ENCODE results near the gene TNP1. TPM values are rescaled to one million over a fixed set of nuclear protein-coding genes. Genes with fewer than 3 reads are reported as not detected.

TNP1 gene, protein sequence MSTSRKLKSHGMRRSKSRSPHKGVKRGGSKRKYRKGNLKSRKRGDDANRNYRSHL
- polyA plus RNA-seq (2013) = not detected

DNA sequence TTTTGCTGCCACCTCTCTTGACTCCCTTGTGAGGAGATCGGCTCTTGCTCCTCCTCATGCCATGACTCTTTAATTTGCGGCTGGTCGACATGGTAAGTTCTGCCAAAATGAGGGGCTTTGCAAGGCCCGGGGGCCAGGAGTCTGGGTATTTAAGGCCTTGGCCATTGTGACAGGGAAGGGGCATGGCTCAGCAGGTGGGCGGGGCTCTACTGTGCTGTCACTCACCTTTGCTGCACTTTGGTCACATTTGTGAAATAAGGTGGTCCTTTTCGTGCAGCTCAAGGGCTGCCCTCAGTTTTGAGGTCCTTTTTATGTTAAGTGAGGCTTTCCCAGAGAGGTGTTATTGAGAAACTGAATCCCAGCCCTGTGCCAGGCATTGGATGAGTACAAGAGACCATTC is at the start of gene TNP1:
Gene TNP1 (minus strand): TSS at position 121 of the 400 bp plus-strand sequence. CDS start 30 bp downstream, at position 91.
- DNase-seq = no peak
- H3K36me3 ChIP-seq (ENCODE audit: control insufficient read depth in 4 of 4, insufficient read depth in 4 of 4, low read length in 3 of 4) = no peaks in the 10 kb centered on the region
- H3K27me3 ChIP-seq (replicated peaks in 2 of 5; ENCODE audit: control insufficient read depth in 4 of 5, insufficient read depth in 5 of 5, low read length in 4 of 5) = peaks cover 0 to 2% (median 0%) of the 10 kb centered on the region in 5 experiments
- 98% methylated on average over 6 of the region's 6 CpGs for WGBS (ENCODE audit: insufficient coverage)
- H3K4me1 ChIP-seq (ENCODE audit: control extremely low read depth in 1 of 4, control insufficient read depth in 4 of 4, insufficient read depth in 4 of 4, low read length in 3 of 4) = peaks cover 0 to 3% (median 0%) of the 10 kb centered on the region in 4 experiments
- ChIA-PET POLR2A (no interaction called here), CTCF (no interaction called here)
- H3K27ac ChIP-seq (ENCODE audit: insufficient read depth in 1 of 2, low read depth in 1 of 2, low read length in 2 of 2, poor library complexity in 1 of 2, severe bottlenecking in 2 of 2) = no peak within 1 kb of the TSS
- H3K9me3 ChIP-seq (ENCODE audit: control extremely low read depth in 1 of 5, control insufficient read depth in 4 of 5, insufficient read depth in 2 of 5, low read depth in 1 of 5, low read length in 4 of 5) = no peaks in the 10 kb centered on the region
- no peak within 1 kb of the TSS for H3K4me3 ChIP-seq (ENCODE audit: control insufficient read depth in 1 of 7, extremely low read depth in 1 of 7, insufficient read depth in 4 of 7, low read depth in 2 of 7, low read length in 6 of 7)

DNA sequence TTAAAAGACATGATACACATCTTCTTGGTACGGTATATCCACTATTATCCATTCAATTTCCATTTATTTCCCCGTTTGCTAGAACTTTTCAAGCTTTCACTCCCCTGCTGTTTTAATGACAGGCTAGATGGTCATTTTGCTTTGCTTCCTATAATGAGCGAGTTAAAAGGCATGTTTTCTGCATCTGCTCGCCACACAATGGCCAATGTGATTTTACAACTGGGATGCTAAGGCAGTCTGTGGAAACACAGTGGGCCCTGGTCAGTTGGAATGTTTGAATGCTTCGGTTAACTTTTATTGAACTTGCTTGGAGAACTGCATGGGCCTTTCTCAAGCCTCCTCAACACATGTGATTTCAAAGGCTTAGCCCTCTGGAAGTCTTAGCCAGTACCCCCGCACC is 48.4 kb upstream of the TNP1 start:
- Histone ChIP-seq H3K4me1 (ENCODE audit: control extremely low read depth in 1 of 4, control insufficient read depth in 4 of 4, insufficient read depth in 4 of 4, low read length in 3 of 4) (no peaks in the 10 kb centered on the region), H3K27me3 (replicated peaks in 2 of 5; ENCODE audit: control insufficient read depth in 4 of 5, insufficient read depth in 5 of 5, low read length in 4 of 5) (no peaks in the 10 kb centered on the region), H3K4me3 (ENCODE audit: control insufficient read depth in 1 of 7, extremely low read depth in 1 of 7, insufficient read depth in 4 of 7, low read depth in 2 of 7, low read length in 6 of 7) (no peak overlapping the region), H3K27ac (ENCODE audit: insufficient read depth in 1 of 2, low read depth in 1 of 2, low read length in 2 of 2, poor library complexity in 1 of 2, severe bottlenecking in 2 of 2) (no peak overlapping the region), H3K9me3 (ENCODE audit: control extremely low read depth in 1 of 5, control insufficient read depth in 4 of 5, insufficient read depth in 2 of 5, low read depth in 1 of 5, low read length in 4 of 5) (peaks cover 0 to 4% (median 0%) of the 10 kb centered on the region in 5 experiments), H3K36me3 (ENCODE audit: control insufficient read depth in 4 of 4, insufficient read depth in 4 of 4, low read length in 3 of 4) (no peaks in the 10 kb centered on the region)
- 95% methylated on average over 4 of the region's 6 CpGs for WGBS (ENCODE audit: insufficient coverage)
- no peak for DNase-seq
- ChIA-PET POLR2A (no interaction called here), CTCF (no interaction called here)

DNA sequence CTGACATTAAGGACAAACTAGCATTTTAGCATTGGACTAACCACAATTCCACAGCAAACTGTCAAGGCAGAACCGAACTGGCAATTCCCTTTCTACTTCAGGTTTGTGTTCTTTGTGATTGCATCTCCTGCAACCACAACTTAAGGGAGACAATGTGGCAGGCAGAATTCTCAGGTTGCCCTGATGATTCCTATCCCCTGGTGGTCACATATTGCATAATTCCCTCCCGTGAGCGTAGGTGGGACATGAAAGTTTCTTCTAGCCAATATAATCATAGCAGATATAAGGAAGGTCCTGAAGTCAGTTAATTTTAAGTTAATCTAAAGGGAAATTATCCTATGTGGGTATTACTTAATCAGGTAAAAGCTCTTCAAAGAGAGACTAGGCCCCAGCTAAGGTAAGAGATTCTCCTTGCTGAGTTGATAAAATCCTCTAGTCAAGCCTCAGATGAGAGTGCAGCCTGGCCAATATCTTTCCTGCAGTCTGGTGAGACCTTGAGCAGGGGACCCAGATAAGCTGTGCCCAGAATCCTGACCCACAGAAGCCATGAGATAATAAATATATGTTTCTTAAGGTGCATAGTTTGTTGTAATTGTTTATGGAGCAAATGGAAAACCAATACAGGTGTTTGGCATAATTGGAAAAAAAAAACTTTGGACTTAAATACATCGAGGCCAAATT is 45.9 kb upstream of the TNP1 start:
- Histone ChIP-seq H3K9me3 (ENCODE audit: control extremely low read depth in 1 of 5, control insufficient read depth in 4 of 5, insufficient read depth in 2 of 5, low read depth in 1 of 5, low read length in 4 of 5) (peaks cover 0 to 21% (median 4%) of the 10 kb centered on the region in 5 experiments), H3K4me1 (ENCODE audit: control extremely low read depth in 1 of 4, control insufficient read depth in 4 of 4, insufficient read depth in 4 of 4, low read length in 3 of 4) (no peaks in the 10 kb centered on the region), H3K36me3 (ENCODE audit: control insufficient read depth in 4 of 4, insufficient read depth in 4 of 4, low read length in 3 of 4) (no peaks in the 10 kb centered on the region), H3K27me3 (replicated peaks in 2 of 5; ENCODE audit: control insufficient read depth in 4 of 5, insufficient read depth in 5 of 5, low read length in 4 of 5) (no peaks in the 10 kb centered on the region), H3K27ac (ENCODE audit: insufficient read depth in 1 of 2, low read depth in 1 of 2, low read length in 2 of 2, poor library complexity in 1 of 2, severe bottlenecking in 2 of 2) (no peak overlapping the region), H3K4me3 (ENCODE audit: control insufficient read depth in 1 of 7, extremely low read depth in 1 of 7, insufficient read depth in 4 of 7, low read depth in 2 of 7, low read length in 6 of 7) (no peak overlapping the region)
- no peak for DNase-seq
- ChIA-PET CTCF (no interaction called here), POLR2A (no interaction called here)
- 100% methylated on average over 1 of the region's 4 CpGs for WGBS (ENCODE audit: insufficient coverage)

DNA sequence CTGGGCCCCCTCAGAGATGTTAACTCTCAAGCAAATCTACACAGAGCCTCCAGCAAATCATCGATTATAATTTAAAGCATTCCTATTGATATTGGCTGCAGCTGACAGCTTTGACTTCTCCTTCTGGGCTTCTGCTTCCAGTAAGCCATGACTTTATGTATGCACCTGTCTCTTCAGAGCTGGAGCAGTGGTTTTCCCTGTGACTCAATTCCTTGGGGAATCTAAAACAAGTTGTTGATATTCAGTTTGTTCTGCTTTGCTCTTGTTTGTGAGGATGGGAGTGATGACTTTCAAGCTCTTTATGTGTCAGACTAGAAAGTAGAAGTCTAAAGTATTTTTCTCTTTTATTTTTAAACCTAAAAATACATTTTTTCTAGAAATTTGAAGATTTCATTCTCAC is 45.1 kb upstream of the TNP1 start:
- WGBS (ENCODE audit: insufficient coverage) = 100% methylated on average over 1 of the region's 1 CpG
- Histone ChIP-seq H3K9me3 (ENCODE audit: control extremely low read depth in 1 of 5, control insufficient read depth in 4 of 5, insufficient read depth in 2 of 5, low read depth in 1 of 5, low read length in 4 of 5) (peaks cover 0 to 25% (median 4%) of the 10 kb centered on the region in 5 experiments), H3K36me3 (ENCODE audit: control insufficient read depth in 4 of 4, insufficient read depth in 4 of 4, low read length in 3 of 4) (no peaks in the 10 kb centered on the region), H3K4me1 (ENCODE audit: control extremely low read depth in 1 of 4, control insufficient read depth in 4 of 4, insufficient read depth in 4 of 4, low read length in 3 of 4) (no peaks in the 10 kb centered on the region), H3K4me3 (ENCODE audit: control insufficient read depth in 1 of 7, extremely low read depth in 1 of 7, insufficient read depth in 4 of 7, low read depth in 2 of 7, low read length in 6 of 7) (no peak overlapping the region), H3K27ac (ENCODE audit: insufficient read depth in 1 of 2, low read depth in 1 of 2, low read length in 2 of 2, poor library complexity in 1 of 2, severe bottlenecking in 2 of 2) (no peak overlapping the region), H3K27me3 (replicated peaks in 2 of 5; ENCODE audit: control insufficient read depth in 4 of 5, insufficient read depth in 5 of 5, low read length in 4 of 5) (no peaks in the 10 kb centered on the region)
- DNase-seq = no peak
- POLR2A ChIA-PET = no interaction called here
- CTCF ChIA-PET = no interaction called here

DNA sequence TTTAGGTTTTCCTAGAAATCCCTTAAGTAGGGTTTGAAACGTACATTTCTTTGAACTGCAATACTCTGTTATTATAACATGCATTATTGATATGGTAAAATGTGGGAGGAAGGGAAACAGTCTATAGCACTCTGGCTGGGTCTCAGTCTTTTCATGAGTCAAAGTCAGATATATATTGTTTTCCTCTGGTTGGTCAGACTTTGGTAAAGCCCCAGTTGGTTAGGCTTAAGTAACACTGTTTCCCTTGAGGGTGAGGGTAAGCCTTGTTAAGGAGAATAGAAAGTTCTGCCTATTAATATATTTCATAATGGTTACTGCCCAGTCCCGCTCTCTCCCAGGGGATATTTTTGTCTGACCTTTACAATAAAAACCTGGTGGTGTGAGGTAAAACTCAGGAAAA is 44.7 kb upstream of the TNP1 start:
- H3K36me3 ChIP-seq (ENCODE audit: control insufficient read depth in 4 of 4, insufficient read depth in 4 of 4, low read length in 3 of 4) = no peaks in the 10 kb centered on the region
- DNase-seq = no peak
- CTCF ChIA-PET = no interaction called here
- no peak overlapping the region for H3K27ac ChIP-seq (ENCODE audit: insufficient read depth in 1 of 2, low read depth in 1 of 2, low read length in 2 of 2, poor library complexity in 1 of 2, severe bottlenecking in 2 of 2)
- POLR2A ChIA-PET = no interaction called here
- no peaks in the 10 kb centered on the region for H3K27me3 ChIP-seq (replicated peaks in 2 of 5; ENCODE audit: control insufficient read depth in 4 of 5, insufficient read depth in 5 of 5, low read length in 4 of 5)
- H3K9me3 ChIP-seq (ENCODE audit: control extremely low read depth in 1 of 5, control insufficient read depth in 4 of 5, insufficient read depth in 2 of 5, low read depth in 1 of 5, low read length in 4 of 5) = peaks cover 0 to 28% (median 4%) of the 10 kb centered on the region in 5 experiments
- no peaks in the 10 kb centered on the region for H3K4me1 ChIP-seq (ENCODE audit: control extremely low read depth in 1 of 4, control insufficient read depth in 4 of 4, insufficient read depth in 4 of 4, low read length in 3 of 4)
- H3K4me3 ChIP-seq (ENCODE audit: control insufficient read depth in 1 of 7, extremely low read depth in 1 of 7, insufficient read depth in 4 of 7, low read depth in 2 of 7, low read length in 6 of 7) = no peak overlapping the region
- WGBS (ENCODE audit: insufficient coverage) = no CpG with 5 or more reads among the region's 2 CpGs

DNA sequence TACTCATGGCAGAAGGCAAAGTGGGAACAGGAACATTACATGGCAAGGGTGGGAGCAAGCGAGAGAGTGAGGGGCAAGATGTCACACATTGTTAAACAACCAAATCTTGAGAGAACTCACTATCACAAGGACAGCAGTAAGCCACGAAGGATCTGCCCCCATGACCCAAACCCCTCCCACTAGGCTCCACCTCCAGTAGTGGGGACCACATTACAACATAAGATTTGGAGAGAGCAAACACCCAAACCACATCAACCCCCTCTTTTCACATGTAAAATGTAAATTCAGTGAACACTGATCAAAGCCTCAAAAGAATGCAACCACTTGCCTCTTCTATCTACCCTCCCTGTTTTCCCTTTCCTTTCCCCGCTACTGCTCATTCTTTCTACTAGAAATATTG is 43.6 kb upstream of the TNP1 start:
- no peaks in the 10 kb centered on the region for H3K4me1 ChIP-seq (ENCODE audit: control extremely low read depth in 1 of 4, control insufficient read depth in 4 of 4, insufficient read depth in 4 of 4, low read length in 3 of 4)
- POLR2A ChIA-PET = no interaction called here
- no peaks in the 10 kb centered on the region for H3K27me3 ChIP-seq (replicated peaks in 2 of 5; ENCODE audit: control insufficient read depth in 4 of 5, insufficient read depth in 5 of 5, low read length in 4 of 5)
- H3K9me3 ChIP-seq (ENCODE audit: control extremely low read depth in 1 of 5, control insufficient read depth in 4 of 5, insufficient read depth in 2 of 5, low read depth in 1 of 5, low read length in 4 of 5) = peaks cover 2 to 28% (median 4%) of the 10 kb centered on the region in 5 experiments
- H3K36me3 ChIP-seq (ENCODE audit: control insufficient read depth in 4 of 4, insufficient read depth in 4 of 4, low read length in 3 of 4) = no peaks in the 10 kb centered on the region
- 96% methylated on average over 3 of the region's 3 CpGs for WGBS (ENCODE audit: insufficient coverage)
- H3K4me3 ChIP-seq (ENCODE audit: control insufficient read depth in 1 of 7, extremely low read depth in 1 of 7, insufficient read depth in 4 of 7, low read depth in 2 of 7, low read length in 6 of 7) = no peak overlapping the region
- no peak for DNase-seq
- CTCF ChIA-PET = interaction anchor here (0.6 kb wide), 1 partner anchor 37 kb away, joined by 3 read pairs; no protein-coding TSS in a partner anchor
- H3K27ac ChIP-seq (ENCODE audit: insufficient read depth in 1 of 2, low read depth in 1 of 2, low read length in 2 of 2, poor library complexity in 1 of 2, severe bottlenecking in 2 of 2) = no peak overlapping the region

DNA sequence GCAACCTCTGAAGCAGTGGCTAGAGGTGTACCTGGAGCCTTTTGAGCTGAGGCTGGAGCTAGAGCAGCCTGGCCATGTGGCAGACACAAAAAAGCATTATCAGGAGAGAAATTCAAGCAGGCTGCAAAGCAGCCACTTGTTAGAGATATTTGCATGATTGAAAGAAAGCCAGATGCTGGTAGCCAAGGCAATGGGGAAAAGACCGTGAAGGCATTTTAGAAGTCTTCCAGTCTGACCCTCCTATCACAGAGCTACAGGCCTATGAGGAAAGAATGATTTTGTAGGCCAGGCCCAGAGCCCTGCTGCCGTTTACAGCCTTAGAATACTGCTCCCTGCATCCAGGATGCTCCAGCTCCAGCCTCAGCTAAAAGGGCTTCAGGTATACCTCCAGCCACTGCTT is 41.4 kb upstream of the TNP1 start:
- Histone ChIP-seq H3K27me3 (replicated peaks in 2 of 5; ENCODE audit: control insufficient read depth in 4 of 5, insufficient read depth in 5 of 5, low read length in 4 of 5) (no peaks in the 10 kb centered on the region), H3K36me3 (ENCODE audit: control insufficient read depth in 4 of 4, insufficient read depth in 4 of 4, low read length in 3 of 4) (no peaks in the 10 kb centered on the region), H3K27ac (ENCODE audit: insufficient read depth in 1 of 2, low read depth in 1 of 2, low read length in 2 of 2, poor library complexity in 1 of 2, severe bottlenecking in 2 of 2) (no peak overlapping the region), H3K4me1 (ENCODE audit: control extremely low read depth in 1 of 4, control insufficient read depth in 4 of 4, insufficient read depth in 4 of 4, low read length in 3 of 4) (no peaks in the 10 kb centered on the region), H3K9me3 (ENCODE audit: control extremely low read depth in 1 of 5, control insufficient read depth in 4 of 5, insufficient read depth in 2 of 5, low read depth in 1 of 5, low read length in 4 of 5) (peaks cover 3 to 28% (median 5%) of the 10 kb centered on the region in 5 experiments), H3K4me3 (ENCODE audit: control insufficient read depth in 1 of 7, extremely low read depth in 1 of 7, insufficient read depth in 4 of 7, low read depth in 2 of 7, low read length in 6 of 7) (no peak overlapping the region)
- ChIA-PET CTCF (no interaction called here), POLR2A (no interaction called here)
- WGBS (ENCODE audit: insufficient coverage) = 92% methylated on average over 2 of the region's 2 CpGs
- no peak for DNase-seq

All from common myeloid progenitor, CD34-positive (primary cell).